IPS-NIHi7 (cell line): ENCODE measurements around the gene GSAP.
"Not testable (repeated sequence)": the region's sequence is repeated elsewhere in the genome, so short reads cannot be mapped to it uniquely, and the experiment has no call there.

Experiments
- DNase-seq: peaks from one replicate; pipeline ENCODE4 v3.0.0; 2012; ENCODE audit warnings: mixed read lengths; ENCODE audit errors: extremely low spot score

The GSAP gene, protein sequence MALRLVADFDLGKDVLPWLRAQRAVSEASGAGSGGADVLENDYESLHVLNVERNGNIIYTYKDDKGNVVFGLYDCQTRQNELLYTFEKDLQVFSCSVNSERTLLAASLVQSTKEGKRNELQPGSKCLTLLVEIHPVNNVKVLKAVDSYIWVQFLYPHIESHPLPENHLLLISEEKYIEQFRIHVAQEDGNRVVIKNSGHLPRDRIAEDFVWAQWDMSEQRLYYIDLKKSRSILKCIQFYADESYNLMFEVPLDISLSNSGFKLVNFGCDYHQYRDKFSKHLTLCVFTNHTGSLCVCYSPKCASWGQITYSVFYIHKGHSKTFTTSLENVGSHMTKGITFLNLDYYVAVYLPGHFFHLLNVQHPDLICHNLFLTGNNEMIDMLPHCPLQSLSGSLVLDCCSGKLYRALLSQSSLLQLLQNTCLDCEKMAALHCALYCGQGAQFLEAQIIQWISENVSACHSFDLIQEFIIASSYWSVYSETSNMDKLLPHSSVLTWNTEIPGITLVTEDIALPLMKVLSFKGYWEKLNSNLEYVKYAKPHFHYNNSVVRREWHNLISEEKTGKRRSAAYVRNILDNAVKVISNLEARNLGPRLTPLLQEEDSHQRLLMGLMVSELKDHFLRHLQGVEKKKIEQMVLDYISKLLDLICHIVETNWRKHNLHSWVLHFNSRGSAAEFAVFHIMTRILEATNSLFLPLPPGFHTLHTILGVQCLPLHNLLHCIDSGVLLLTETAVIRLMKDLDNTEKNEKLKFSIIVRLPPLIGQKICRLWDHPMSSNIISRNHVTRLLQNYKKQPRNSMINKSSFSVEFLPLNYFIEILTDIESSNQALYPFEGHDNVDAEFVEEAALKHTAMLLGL

GRCh38 chr7:77415823-77416620, at the start of gene GSAP:
GSAP (minus strand) TSS chr7:77416349; CDS start chr7:77416321, 28 bp downstream.
- DNase-seq: peak; percentile 68

DNA sequence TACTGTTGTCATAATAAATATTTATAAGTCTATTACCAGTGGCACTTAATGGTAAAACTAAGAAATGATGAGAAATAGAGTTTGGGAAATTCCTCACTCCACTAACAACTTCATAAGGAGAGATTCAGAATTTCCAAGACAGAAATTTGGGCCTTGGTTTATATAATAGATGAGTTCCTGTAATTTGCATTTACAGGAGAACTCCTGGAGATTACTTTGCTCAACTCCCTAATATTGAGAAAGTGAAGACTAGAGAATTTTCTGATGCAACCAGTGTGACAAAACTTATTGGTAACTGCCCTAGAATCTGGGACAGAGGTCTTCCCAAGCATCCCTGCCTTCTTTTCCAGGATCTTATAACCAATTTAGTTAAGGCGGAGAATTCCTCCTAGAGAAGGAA, 49.1 kb upstream of the GSAP start:
- DNase-seq: no peak

DNA sequence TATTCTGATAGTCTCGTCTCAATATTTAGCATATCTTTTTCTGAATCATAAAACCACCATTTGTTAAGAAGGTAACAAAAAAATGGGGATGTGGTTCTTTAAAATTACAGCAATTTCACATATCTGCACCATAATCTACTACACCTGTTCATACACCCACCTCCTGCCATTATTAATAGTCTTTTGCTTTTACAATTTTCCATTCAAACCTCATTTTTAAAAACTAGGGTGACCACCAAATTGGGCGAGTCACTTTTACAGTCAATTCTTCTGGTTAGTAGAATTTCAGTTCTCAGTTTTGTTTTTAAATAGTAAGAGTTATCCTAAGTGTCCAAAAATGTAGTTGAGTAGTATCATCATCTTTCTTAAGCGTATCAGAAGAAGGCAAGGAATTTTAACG, 48.4 kb upstream of the GSAP start:
- DNase-seq: no peak

- DNase-seq: not testable (repeated sequence)
Observed at GRCh38 chr7:77463632-77464031, 47.5 kb upstream of the GSAP start.

- DNase-seq: no peak
Observed at GRCh38 chr7:77461842-77462241, 45.7 kb upstream of the GSAP start.

GRCh38 chr7:77461246-77461645, 45.1 kb upstream of the GSAP start:
- DNase-seq: no peak

GRCh38 chr7:77460057-77460486, 43.9 kb upstream of the GSAP start:
- no peak for DNase-seq

GRCh38 chr7:77459311-77459726, 43.2 kb upstream of the GSAP start:
- no peak for DNase-seq

DNA sequence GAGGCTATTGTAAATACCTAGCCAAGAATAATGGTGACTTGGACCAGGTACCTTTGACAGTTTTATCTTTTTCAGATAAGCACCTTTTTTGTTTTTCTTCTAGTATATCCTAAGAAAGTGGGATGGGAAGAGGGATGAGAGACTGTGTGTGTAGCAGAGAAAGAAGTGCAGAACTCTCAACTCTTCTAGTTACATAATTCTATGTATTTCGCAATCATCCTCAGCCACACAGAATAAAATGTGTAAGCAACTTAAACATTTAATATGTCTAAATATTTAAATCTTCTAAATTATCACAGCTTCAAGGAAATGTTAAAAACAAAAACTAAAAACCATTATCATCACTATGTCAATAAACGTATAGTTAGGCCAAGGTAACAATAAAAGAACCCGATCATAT, 42.6 kb upstream of the GSAP start:
- DNase-seq: no peak

GRCh38 chr7:77457779-77458178, 41.6 kb upstream of the GSAP start:
- no peak for DNase-seq

DNA sequence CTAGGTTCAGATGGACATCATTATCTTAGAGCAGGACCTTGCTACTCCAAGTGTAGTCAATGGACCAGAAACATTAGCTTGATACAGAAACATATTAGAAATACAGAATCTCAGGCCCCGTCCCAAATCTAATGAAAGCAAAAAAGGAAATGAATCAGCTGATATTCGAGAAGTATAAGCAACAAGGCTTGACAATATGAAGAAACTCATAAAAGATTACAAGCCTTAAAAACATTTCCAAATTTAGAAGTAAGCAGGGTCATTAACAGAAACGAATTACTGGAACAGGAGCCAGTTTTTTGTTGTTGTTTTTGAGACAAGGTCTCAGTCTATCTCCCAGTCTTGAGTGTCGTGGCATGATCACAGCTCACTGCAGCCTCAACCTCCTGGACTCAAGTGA, 40.5 kb upstream of the GSAP start:
- DNase-seq: no peak

GRCh38 chr7:77455321-77455720, 39.2 kb upstream of the GSAP start:
- DNase-seq: no peak

DNA sequence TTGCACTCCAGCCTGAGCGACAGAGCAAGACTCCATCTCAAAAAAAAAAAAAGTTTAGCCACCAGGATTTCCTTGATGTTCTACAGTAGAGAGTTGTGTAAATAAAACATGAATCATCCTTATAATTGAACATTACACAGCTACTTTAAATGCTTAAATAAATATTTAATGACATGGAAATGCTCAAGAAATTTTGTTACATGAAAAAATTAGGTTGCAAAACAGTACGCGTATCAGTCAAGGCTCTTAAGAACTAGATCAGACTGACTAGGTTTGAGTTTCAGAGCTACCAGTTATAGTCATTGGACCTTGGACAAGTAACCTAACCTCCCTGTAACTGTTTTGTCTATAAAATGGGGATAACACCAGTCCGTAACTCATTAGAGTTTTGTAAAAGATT, 38.7 kb upstream of the GSAP start:
- DNase-seq: no peak

GRCh38 chr7:77453531-77453930, 37.4 kb upstream of the GSAP start:
- no peak for DNase-seq

- not testable (repeated sequence) for DNase-seq
Observed at GRCh38 chr7:77451950-77452349, 35.8 kb upstream of the GSAP start.

GRCh38 chr7:77450613-77451012, 34.5 kb upstream of the GSAP start:
- DNase-seq: no peak

DNA sequence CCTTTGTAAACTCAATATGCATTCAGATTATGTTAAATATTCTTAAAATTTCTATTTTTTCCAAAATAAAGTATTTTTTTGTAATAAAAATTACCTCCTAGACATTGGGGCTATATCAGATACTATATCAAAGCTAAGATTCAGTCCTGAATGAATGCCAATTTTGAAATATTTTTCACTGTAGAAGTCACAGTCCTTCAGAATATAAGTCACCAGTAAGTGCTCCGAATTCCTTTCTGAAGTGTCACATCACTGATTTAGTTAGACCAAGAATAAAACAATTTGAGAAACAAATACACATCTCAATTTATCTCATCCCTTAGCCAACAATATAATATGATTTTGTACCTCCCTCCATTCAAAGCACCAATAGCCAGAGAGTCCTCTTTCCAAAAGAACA, 33.9 kb upstream of the GSAP start:
- no peak for DNase-seq

- DNase-seq: no peak
Observed at GRCh38 chr7:77447616-77448015, 31.5 kb upstream of the GSAP start.

DNA sequence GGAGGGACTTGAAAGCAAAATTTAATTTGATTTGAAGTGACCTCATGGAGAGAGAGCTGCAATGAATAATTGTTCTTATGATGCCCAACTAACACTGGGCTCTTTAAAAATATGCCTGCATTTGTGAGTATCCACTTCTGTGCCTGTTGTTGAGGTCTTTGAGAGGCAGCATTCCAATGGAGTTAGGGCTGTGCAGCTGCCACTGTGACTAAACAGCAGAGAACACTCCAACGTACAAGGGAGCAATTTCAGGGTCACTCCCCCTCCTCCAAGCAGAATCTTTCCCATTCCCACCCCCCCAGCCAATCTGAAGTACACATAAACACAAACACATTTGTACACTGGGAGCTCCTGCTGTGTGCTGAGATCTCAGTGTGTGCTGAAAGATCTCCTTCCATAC, 28.0 kb upstream of the GSAP start:
- DNase-seq: no peak

DNA sequence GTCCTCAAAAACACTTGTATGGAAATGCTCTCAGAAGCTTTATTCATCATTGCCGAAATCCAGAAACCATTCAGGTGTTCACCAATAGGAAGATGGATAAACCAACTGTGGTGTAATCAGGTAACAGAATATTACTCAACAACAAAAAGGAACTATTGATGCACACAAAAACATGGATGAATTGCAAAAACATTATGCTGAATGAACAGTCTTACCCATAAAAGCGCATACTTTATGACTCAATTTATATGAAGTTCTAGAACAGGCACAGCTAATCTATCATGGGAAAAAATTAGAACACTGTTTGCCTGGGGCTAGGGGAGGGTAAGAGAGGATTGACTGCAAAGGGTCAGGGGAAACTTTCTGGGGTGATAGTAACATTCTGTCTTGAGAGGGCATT, 26.9 kb upstream of the GSAP start:
- DNase-seq: no peak

GRCh38 chr7:77442636-77443035, 26.5 kb upstream of the GSAP start:
- no peak for DNase-seq

DNA sequence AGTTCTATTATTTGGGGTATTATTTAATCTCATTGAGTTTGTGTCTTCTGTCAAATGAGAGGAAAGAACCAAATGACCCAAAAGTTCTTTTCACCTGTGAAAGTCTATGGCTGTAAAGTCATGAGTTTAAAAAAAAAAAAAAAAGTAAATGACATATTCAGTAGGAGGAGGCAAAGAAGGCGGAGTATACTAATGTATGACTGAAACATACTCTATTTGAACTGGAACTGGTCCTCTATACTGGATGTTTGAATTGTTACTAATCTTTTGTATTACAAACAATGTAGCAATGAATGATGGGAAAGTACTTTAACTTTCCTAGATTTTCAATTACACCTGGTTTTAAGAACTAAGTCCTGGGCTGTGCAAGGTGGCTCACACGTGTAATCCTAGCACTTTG, 24.9 kb upstream of the GSAP start:
- no peak for DNase-seq
